ENCODE measurements around the gene SYNGAP1.

SYNGAP1 gene

DNA sequence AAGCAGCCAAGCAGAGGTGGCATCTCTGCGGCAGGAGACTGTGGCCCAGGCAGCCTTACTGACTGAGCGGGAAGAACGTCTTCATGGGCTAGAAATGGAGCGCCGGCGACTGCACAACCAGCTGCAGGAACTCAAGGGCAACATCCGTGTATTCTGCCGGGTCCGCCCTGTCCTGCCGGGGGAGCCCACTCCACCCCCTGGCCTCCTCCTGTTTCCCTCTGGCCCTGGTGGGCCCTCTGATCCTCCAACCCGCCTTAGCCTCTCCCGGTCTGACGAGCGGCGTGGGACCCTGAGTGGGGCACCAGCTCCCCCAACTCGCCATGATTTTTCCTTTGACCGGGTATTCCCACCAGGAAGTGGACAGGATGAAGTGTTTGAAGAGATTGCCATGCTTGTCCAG, 15.0 kb upstream of the SYNGAP1 start:
- DNase-seq (ENCODE audit: low read depth), result no peak

DNA sequence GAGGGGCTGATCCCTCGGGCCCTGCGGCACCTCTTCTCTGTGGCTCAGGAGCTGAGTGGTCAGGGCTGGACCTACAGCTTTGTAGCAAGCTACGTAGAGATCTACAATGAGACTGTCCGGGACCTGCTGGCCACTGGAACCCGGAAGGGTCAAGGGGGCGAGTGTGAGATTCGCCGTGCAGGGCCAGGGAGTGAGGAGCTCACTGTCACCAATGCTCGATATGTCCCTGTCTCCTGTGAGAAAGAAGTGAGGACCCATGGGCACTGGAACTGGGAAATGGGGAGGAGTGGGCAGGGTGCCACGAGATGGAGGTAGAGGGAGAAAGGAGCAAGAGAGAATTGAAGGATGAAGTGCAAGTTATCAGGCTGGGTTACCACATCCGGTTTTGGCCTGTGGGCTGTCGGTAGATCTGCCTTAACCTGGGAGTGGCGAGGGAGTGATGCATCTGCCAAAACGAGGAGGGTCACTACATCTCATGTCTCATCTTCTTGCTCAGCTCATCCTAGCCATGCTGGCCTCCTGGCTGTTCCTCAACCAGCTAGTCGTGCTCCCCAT, 14.4 kb upstream of the SYNGAP1 start:
- no peak for DNase-seq (ENCODE audit: low read depth)

DNA sequence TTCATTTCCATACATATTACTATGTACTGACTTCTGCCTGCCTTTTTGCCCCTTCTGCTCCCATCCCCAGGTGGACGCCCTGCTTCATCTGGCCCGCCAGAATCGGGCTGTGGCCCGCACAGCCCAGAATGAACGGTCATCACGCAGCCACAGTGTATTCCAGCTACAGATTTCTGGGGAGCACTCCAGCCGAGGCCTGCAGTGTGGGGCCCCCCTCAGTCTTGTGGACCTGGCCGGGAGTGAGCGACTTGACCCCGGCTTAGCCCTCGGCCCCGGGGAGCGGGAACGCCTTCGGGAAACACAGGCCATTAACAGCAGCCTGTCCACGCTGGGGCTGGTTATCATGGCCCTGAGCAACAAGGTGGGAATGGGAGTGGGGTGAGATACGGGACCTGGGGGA, 13.7 kb upstream of the SYNGAP1 start:
- DNase-seq (ENCODE audit: low read depth), result no peak

DNA sequence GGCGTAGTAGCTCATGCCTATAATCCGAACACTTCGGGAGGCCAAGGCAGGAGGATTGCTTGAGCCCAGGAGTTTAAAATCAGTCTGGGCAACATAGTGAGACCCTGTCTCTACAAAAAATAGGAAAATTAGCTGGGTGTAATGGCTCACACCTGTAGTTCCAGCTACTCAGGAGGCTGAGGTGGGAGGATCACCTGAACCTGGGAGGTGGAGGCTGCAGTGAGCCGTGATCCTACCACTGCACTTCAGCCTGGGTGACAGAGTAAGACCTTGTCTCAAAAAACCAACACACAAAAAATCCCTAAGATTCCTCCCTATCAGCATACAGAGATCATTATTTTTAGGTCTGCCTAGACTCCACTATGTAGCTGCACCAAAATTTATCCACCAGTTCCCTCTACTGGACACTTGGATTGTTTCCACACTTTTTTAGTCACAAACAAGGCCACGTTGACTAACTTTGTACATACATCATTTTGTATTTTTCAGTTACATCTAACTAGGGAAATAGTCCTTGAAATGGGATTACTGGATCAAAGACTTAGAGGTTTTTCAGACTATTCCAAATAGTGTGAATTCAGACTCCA, 12.6 kb upstream of the SYNGAP1 start:
- DNase-seq (ENCODE audit: low read depth), result no peak

DNA sequence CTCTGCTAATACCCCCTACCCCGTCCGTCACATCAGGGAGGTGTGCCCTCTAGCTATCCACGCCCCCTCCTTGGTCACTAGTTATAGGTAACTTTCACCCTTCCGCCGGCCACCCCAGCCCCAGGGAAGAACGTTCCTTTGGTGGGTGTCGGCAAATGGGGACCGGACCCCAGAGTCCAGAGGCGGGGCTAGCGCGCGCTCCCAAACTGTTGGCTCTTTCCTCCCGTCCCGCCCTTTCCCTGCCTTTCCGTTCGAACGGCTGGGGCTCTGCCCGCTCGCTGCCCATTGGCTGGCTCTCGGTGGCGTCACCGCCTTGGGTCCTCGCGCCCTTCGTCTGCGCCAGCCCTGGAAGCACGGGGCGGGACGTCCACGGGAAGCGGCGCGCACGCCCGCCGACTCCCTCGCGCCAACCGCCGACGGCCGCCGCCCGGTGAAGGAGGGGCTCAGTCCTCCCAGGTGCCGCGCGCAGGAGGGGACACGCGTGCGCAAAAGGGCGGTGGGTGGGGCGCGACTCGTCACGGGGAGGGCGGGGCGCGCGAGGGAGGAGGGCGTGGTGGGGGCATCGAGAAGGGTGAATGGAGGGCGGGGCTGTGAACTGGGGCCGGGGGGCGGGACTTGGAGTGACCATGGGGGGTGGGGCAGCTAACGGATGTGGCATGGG, 9.7 kb upstream of the SYNGAP1 start:
- peak; percentile 93 for DNase-seq (ENCODE audit: low read depth)

DNA sequence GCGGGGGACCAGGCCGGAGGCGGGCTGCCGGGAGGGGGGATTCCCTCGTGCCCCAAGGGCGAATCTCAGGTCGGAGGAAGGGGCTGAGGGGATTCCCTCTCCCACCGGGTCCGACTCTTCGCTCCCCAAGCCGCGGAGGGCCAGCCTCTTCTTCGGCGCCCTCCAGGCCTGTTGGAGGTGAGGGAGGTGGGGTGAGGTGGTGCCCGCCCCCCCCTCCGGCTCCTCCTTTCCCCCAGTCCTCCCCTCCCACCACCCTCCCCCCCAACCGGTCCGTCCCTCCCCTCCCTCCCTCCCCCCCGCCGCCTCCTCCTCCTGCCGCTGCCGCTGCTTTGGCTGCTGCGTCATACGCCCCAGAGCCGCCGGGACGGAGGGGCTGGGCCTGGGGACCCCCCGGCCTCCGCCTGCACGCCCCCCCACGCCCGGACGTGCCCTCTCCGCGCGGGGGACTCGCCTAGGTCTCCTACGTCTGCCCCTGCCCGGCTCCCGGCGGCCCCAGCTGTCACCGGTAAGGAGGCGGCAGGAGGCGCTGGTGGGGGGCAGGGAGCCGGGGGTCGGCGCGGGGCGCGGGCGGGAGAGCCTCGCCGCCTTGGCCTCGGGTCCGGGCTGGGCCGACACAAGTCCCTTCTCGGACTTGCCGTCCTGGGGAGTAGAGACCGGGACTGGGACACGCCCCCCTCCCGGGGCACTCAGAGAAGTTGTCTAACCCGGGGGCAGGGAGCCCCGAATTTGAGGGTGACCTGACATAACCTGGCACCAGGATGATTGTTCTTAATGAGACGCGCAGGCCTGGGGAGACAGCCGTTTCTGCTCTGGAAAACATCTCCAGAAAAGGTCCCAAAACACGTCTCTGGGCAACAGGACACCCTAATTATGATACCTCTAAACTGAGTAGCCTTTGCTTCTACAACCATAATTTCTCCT, 8.9 kb upstream of the SYNGAP1 start, which contains the start of gene PHF1:
Gene PHF1, plus strand, starts transcription at position 304 of the 921 bp plus-strand sequence. CDS start 1,250 bp downstream, outside the sequence.
- DNase-seq (ENCODE audit: low read depth), result no peak

DNA sequence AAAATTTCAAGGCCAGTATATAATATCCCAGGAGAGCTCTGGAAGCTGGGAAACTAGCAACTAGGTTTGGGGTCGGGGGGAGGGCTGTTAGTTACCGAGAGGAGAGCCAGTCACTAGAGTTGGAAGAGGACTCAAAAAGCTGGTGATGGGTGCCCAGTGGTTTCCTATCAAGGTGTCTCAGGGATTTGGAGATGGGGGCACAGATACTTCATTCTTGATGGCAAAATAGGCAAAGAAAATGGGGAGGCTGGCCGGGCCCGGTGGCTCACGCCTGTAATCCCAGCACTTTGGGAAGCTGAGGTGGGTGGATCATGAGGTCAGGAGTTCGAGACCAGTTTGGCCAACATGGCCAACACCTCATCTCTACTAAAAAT, 8.2 kb upstream of the SYNGAP1 start:
- DNase-seq (ENCODE audit: low read depth), result no peak

DNA sequence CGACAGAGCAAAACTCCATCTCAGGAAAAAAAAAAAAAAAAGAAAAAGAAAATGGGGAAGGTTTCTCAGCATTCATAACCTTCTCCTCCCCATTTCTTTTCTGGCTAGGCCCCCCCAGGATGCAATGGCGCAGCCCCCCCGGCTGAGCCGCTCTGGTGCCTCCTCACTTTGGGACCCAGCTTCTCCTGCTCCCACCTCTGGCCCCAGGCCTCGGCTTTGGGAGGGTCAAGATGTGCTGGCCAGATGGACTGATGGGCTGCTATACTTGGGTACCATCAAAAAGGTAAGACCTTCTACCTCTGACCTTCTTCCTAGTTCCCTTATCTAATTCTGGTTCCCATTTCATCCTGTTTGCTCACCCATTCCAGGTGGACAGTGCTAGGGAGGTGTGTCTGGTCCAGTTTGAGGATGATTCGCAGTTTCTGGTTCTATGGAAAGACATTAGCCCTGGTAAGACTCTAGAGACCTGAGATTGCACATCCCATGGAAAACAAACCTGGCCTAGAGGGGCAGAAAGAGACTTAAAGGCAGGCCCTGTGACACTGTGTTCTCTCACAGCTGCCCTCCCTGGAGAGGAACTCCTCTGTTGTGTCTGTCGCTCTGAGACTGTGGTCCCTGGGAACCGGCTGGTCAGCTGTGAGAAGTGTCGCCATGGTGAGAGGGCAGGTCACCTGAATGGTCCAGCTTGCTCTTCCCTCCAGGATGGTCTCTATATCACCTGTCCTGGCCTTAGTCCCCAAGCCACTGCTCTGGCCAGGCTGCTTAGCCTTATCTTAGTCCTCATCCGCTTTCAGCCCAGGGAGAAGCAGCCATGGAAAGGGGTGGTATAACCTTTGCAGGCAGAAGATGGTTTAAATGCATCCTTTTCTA, 7.5 kb upstream of the SYNGAP1 start:
- DNase-seq (ENCODE audit: low read depth), result no peak

DNA sequence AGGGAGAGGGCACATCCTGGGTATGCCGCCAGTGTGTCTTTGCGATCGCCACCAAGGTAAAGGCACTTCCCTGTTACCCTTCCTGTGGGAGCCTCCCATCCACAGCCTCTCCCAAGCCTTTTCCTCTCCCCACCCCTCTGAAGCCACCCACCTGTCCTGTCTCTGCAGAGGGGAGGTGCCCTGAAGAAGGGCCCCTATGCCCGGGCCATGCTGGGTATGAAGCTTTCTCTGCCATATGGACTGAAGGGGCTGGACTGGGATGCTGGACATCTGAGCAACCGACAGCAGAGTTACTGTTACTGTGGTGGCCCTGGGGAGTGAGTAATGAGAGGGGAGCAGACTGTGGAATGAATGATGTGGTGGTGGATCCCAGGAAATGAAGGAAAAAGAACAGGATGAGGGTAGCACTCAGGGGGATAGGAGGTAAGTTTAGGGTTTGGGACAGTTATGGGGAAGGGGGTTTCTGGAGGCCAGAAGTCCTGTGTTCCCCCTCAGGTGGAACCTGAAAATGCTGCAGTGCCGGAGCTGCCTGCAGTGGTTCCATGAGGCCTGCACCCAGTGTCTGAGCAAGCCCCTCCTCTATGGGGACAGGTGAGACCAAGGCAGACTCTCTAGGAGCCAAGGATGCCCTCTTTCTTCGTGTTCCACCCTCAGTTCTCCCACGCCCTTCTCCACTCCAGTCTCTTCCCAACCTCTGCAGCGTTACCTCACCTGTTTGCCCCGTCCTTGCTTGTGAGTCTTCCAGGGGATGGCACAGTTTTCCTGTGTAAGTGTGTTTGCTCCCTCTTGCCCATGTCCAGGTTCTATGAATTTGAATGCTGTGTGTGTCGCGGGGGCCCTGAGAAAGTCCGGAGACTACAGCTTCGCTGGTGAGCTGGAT, 6.4 kb upstream of the SYNGAP1 start:
- DNase-seq (ENCODE audit: low read depth), result no peak

DNA sequence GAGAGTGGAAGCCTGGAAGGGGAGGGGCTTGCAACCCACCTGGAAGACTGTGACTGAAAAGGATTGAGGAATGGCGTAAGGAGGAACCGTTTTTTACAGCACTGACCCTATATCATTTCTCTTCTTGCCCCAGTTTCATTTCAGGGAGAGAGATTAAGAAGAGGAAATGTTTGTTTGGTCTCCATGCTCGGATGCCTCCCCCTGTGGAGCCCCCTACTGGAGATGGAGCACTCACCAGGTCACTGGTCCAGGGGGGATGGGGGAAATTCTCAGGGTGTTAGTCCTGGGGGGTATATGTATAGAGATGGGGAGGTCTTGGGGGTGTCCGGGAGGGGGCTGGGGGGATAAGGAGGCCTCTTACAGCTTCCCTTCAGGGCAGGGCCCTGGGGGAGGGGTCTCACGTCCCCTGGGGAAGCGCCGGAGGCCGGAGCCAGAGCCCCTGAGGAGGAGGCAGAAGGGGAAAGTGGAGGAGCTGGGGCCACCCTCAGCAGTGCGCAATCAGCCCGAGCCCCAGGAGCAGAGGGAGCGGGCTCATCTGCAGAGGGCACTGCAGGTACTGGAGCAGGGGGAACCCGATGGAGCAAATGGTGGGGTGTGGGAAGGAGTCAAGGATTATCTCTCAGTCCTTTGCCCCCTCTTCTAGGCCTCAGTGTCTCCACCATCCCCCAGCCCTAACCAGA, 5.1 kb upstream of the SYNGAP1 start:
- no peak for DNase-seq (ENCODE audit: low read depth)

DNA sequence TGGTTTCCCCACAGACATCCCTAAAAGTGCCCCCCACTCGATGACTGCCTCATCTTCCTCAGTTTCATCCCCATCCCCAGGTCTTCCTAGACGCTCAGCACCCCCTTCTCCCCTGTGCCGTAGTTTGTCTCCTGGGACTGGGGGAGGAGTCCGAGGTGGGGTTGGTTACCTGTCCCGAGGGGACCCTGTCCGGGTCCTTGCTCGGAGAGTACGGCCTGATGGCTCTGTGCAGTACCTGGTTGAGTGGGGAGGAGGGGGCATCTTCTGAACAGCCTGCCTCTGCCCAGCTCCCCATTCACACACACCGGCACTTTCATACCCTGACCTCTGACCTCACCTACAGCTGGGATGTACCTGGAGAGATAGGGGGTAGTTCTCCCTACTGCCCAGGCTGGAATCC, 4.0 kb upstream of the SYNGAP1 start:
- no peak for DNase-seq (ENCODE audit: low read depth)

DNA sequence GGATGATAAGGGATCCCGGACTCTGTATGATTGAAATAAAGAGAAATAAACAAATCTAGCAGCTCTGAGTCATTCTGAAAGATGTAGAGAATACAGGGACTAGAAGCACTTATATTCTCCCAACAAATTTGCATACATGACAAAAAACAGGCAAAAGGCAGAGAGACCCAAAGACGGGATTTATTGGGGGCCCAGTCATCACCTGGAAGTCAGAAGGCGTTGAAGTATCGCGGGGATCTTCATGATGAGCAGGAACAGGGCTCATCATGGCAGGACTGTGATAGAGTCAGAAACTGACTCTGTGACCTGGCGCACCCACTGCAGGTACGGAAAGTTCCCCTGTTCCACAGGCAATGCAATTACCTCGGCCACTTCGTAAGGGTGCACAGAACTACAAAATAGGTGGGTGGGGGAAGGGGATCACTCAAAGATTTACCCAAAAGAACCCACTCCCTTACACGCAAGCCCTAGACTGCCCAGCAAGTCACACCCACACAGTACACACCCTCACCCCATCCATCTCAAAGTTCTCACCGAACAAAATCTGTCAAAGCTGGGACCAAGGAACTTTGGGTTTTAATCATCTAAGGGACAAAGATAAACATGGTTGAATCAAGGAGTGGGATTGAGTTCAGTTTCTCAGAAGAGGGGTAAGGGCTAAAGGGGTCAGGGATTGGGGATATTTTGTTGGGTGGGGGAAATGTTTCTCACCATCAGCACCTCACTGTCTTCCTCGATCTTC, 3.3 kb upstream of the SYNGAP1 start:
- no peak for DNase-seq (ENCODE audit: low read depth)

DNA sequence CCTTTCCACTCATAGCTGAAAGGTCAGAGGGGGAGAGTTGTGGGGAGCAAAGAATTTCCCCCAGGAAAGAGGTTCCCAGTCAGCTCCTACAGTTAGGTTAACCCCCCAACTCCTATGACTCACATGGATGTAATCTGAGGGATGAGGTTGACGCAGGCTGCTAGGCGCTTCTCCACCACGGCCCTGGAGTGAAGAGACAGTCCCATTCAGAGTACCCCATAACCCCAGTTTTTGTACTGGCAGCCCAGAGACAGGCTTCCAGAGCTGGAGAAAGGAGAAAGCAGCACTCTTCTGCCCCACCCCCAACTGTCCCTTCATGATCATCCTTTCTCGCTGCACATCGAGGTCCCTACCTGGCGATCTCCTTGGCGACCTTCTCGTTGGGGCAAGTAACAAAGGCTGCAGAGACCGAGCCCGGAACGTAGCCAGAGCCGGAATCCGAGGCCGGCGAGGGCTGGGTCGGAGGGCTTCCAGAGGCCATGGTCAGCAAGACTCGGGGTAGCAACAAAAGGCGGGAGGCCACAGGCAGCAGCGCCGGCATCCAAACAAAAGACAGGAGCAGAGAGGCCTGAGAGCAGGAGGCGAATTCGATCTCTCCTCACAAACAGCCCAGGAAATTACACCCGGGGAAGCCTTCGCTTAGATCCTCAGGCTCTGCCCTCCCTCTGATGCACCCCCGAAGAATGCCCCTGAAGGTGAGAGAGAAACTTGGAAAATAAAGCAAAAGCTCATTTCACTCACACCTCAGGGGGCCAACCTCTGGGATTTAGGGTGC, 2.5 kb upstream of the SYNGAP1 start:
- DNase-seq (ENCODE audit: low read depth), result peak; percentile 85

DNA sequence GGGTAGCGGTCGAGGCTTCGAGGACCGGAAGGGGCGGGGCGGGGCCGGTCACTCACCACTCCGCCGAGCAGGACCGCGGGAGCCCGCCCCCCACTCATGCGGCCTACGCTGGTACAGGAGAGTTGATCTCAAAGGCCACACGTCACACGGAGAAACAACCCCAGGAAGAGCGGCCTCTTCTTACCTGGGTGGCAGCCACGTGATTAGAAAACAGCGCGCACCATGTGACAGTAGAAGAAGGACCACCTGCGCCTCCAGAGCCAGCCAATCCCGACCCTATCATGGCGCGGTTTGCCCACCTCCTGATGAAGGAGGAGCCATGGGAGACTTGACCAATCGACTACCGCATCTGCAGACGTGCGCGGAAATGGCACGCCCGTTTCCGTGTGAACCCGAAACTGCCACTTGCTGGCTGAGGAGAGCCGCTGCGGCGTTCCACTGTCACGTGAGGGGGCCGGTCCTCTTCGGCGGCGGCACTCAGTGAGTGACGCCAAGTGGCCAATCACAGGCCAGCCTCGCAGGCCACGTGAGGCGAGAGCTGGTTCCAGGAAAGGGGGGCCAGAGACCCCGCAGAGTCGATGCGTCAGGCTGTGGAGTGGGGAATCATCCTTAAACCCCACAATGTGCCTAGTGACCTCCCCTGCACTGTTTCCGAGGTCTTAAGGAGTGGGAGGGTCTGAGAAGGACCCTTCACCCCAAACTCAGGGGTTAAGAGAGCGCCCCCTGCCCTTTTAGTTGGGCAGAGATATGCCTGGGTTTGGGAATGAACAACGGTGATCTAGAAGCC, 1.8 kb upstream of the SYNGAP1 start, which contains the start of gene CUTA:
Gene CUTA, minus strand, starts transcription at position 205 of the 787 bp plus-strand sequence. Its CDS starts 107 bp downstream, at position 98.
- DNase-seq (ENCODE audit: low read depth), result peak; percentile 99

DNA sequence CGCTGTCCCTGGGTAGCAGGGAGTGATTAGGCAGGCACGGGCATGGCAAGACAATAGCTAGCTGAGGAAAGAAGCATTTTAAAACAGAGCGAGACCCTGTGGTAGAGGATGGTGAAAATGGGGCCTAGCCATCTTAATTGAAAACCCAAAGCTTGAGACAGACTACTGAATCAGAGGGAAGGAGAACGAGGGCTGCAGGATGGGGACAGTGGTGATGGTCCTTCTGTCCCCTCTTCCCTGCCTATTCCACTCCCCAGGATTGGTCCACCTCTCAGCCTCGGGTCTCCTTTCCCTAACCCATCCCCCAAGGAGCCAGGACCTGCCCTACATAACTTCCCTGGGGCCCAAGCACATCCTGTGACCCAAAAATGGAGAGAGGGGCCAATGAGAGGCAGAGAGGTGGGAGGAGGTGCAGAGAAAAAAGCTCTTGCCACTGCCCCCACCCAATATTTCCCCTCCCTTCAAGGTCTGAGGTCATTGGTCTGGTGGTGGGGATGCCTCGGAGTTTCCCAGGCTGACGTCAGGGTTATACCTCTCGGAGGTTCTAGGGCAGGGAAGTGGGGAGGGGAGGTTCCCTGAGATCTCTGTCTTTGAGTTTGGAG, 1.1 kb upstream of the SYNGAP1 start:
- no peak for DNase-seq (ENCODE audit: low read depth)

DNA sequence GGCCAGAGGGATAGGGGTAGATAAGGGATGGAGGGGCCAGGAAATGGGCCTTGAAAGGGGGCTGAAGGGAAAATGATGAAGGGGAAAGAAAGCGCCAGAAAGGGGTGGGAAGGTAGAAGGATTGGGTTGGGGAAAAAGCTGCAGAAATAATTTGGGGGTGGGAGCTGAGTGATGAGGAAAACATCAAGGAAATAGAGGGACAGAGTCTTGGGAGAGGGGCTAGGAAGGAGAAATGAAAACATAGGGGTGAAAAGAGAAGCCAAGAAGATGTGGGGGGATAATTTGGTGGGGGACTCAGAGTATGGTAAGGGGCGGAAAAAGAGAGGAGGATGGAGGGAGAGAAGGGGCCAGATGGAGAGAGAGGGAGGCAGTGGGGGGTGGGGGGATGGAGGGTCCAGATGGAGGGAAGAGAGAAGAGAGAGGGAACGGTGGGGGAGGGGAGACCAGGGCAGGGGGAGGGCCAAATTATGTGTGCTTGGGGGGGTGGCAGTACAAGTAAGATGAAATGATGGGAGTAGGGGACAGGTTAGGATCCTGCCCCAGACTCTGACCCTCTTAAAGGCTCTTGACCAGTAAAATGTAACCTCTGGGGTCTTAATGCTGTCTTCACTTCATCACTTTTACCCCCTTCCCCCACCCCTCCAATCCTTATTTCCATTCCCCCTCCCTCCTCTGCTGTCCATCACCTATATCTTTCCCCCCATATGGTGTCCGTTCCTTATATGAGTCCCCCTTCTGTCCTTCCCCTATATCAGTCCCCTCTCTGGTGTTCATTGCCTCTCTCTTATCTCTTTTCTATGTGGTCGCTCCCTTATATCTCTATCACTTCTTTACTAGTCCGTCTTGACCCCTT, 852 bp downstream of the SYNGAP1 start:
- DNase-seq (ENCODE audit: low read depth), result no peak
